GM21786 (cell line): ENCODE results near the gene LMO7.
"Not testable (repeated sequence)": the region's sequence is repeated elsewhere in the genome, so short reads cannot be mapped to it uniquely, and the experiment has no call there.

ENCODE experiments used
- ATAC-seq: cut with Tn5 transposase; IDR thresholded peaks from one replicate; pipeline ENCODE4 v1.9.1; 2021; ENCODE audit not compliant: unreplicated experiment

LMO7 gene

GRCh38 chr13:75647126-75647784 lies 11.1 kb downstream of the LMO7 start:
- peak; percentile 85 for ATAC-seq

- ATAC-seq = no peak
Observed at GRCh38 chr13:75648446-75648845, 12.3 kb downstream of the LMO7 start.

- ATAC-seq = no peak
Observed at GRCh38 chr13:75651013-75651412, 14.9 kb downstream of the LMO7 start.

GRCh38 chr13:75652726-75653125 lies 16.6 kb downstream of the LMO7 start:
- ATAC-seq = no peak

GRCh38 chr13:75656425-75656989 lies 20.4 kb downstream of the LMO7 start:
- no peak for ATAC-seq

GRCh38 chr13:75657111-75657510 lies 21.0 kb downstream of the LMO7 start:
- ATAC-seq = no peak

- peak; percentile 36 for ATAC-seq
Observed at GRCh38 chr13:75660694-75661093, 24.6 kb downstream of the LMO7 start.

GRCh38 chr13:75661443-75661842 lies 25.3 kb downstream of the LMO7 start:
- ATAC-seq = no peak

GRCh38 chr13:75666646-75667351 lies 30.7 kb downstream of the LMO7 start:
- no peak for ATAC-seq

- no peak for ATAC-seq
Observed at GRCh38 chr13:75669706-75670105, 33.6 kb downstream of the LMO7 start.

- no peak for ATAC-seq
Observed at GRCh38 chr13:75670496-75670895, 34.4 kb downstream of the LMO7 start.

- no peak for ATAC-seq
Observed at GRCh38 chr13:75675421-75675820, 39.3 kb downstream of the LMO7 start.

GRCh38 chr13:75679459-75679858 lies 43.3 kb downstream of the LMO7 start:
- ATAC-seq = no peak

- not testable (repeated sequence) for ATAC-seq
Observed at GRCh38 chr13:75680251-75680650, 44.1 kb downstream of the LMO7 start.

GRCh38 chr13:75682326-75682725 lies 46.2 kb downstream of the LMO7 start:
- ATAC-seq = no peak

- ATAC-seq = no peak
Observed at GRCh38 chr13:75685239-75685697, 49.1 kb downstream of the LMO7 start.

- peak; percentile 47 for ATAC-seq
Observed at GRCh38 chr13:75687150-75687763, 51.1 kb downstream of the LMO7 start.

GRCh38 chr13:75689686-75690085 lies 53.6 kb downstream of the LMO7 start:
- no peak for ATAC-seq

- no peak for ATAC-seq
Observed at GRCh38 chr13:75690607-75691006, 54.5 kb downstream of the LMO7 start.

GRCh38 chr13:75691183-75691582 lies 55.1 kb downstream of the LMO7 start:
- ATAC-seq = no peak

- no peak for ATAC-seq
Observed at GRCh38 chr13:75693227-75693626, 57.1 kb downstream of the LMO7 start.

- no peak for ATAC-seq
Observed at GRCh38 chr13:75694722-75695121, 58.6 kb downstream of the LMO7 start.
